Measurements from ENCODE around the gene GRB10.

GRB10 gene

DNA sequence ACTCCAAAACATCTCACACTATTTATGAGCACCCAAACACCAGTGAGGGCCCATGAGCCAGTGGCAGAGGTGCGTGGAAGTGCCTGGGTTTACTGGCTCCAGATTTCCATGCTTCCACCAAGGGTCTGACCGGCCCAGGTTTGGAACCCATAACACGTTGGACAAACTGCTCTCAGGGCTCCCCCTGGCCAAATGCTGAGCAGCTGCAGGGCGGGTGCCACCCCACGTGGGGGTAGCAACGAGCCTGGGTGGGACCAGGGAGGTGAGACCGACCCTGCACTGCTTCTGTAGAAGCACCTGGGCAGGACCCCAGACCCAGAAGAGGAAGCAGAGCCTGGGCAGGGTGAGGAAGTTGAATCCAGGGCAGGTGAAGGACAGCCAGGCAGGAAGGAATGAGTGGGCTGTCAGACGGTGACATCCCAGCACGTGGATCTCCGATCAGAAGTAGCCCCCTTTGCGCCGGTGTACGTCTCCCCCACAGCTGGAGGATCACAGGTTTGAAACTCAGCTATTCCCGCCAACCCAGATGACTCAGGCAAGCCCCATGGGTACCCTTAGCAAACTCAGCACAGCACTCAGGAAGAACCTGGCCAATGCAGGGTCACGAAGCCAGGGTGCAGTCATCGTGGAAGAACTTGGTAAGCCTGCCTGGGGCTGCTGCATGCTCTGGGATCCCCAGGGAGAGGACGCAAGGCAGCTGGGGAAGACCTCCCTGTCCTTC, 117.1 kb downstream of the GRB10 start:
- ATAC-seq: no peak
- TF ChIP-seq CSDC2 (CRISPR knock-in tag; IDR thresholded peaks at IDR 0.05) (no peak), ZNF70 (CRISPR knock-in tag; IDR thresholded peaks at IDR 0.05) (no peak), ZFP30 (CRISPR knock-in tag; IDR thresholded peaks at IDR 0.05) (no peak), ZNF8 (CRISPR knock-in tag; IDR thresholded peaks at IDR 0.05) (no peak), RARB (CRISPR knock-in tag; IDR thresholded peaks at IDR 0.05) (no peak), ZC3H10 (CRISPR knock-in tag; IDR thresholded peaks at IDR 0.05) (no peak), TSHZ2 (CRISPR knock-in tag; IDR thresholded peaks at IDR 0.05) (no peak), ARNTL (CRISPR knock-in tag; IDR thresholded peaks at IDR 0.05; ENCODE audit: borderline replicate concordance, low read depth) (no peak), GLIS3 (CRISPR knock-in tag; IDR thresholded peaks at IDR 0.05) (no peak), SNAI2 (CRISPR knock-in tag; IDR thresholded peaks at IDR 0.05) (no peak), ESRRG (CRISPR knock-in tag; IDR thresholded peaks at IDR 0.05) (no peak), ZNF565 (CRISPR knock-in tag; conservative IDR thresholded peaks at IDR 0.05; ENCODE audit: low read depth) (no peak), PATZ1 (CRISPR knock-in tag; IDR thresholded peaks at IDR 0.05; ENCODE audit: borderline replicate concordance) (no peak), TCF4 (CRISPR knock-in tag; IDR thresholded peaks at IDR 0.05; ENCODE audit: borderline replicate concordance) (no peak), ISL1 (CRISPR knock-in tag; IDR thresholded peaks at IDR 0.05) (no peak), OSR1 (CRISPR knock-in tag; IDR thresholded peaks at IDR 0.05) (no peak), TOX (CRISPR knock-in tag; IDR thresholded peaks at IDR 0.05; ENCODE audit: borderline replicate concordance) (no peak), PPARA (CRISPR knock-in tag; IDR thresholded peaks at IDR 0.05; ENCODE audit: borderline replicate concordance) (no peak), POU6F1 (CRISPR knock-in tag; IDR thresholded peaks at IDR 0.05; ENCODE audit: borderline replicate concordance, low read depth) (no peak), BACH2 (CRISPR knock-in tag; IDR thresholded peaks at IDR 0.05; ENCODE audit: borderline replicate concordance) (no peak)

DNA sequence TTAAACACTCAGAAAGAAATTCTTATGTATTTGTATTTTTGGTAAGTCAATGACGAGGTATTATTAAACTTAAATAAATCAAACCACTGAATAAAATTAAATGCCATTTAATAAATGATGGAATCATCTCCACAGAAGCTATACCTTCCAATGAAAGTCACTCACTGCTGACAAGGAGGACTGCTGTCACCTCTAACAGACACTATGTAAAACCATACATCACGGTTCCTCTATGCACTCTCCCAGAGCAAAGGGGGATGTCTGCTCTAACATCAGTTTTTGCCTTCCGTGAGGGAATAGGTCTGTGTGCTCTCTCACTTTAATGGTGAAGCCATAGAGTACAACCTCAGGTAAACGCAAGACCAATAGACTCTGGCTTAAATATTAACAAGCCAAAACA, 117.8 kb downstream of the GRB10 start:
- ATAC-seq: no peak
- TF ChIP-seq CSDC2 (CRISPR knock-in tag; IDR thresholded peaks at IDR 0.05): no peak

GRCh38 chr7:50664461-50664922, 118.2 kb downstream of the GRB10 start:
- TF ChIP-seq ZC3H10 (CRISPR knock-in tag; IDR thresholded peaks at IDR 0.05): no peak
- no peak for TF ChIP-seq OSR1 (CRISPR knock-in tag; IDR thresholded peaks at IDR 0.05)
- no peak for TF ChIP-seq ZNF70 (CRISPR knock-in tag; IDR thresholded peaks at IDR 0.05)
- no peak for TF ChIP-seq ZNF8 (CRISPR knock-in tag; IDR thresholded peaks at IDR 0.05)
- TF ChIP-seq PPARA (CRISPR knock-in tag; IDR thresholded peaks at IDR 0.05; ENCODE audit: borderline replicate concordance): no peak
- TF ChIP-seq ARNTL (CRISPR knock-in tag; IDR thresholded peaks at IDR 0.05; ENCODE audit: borderline replicate concordance, low read depth): no peak
- no peak for ATAC-seq

- no peak for ATAC-seq
- TF ChIP-seq ZC3H10 (CRISPR knock-in tag; IDR thresholded peaks at IDR 0.05): no peak
- no peak for TF ChIP-seq BACH2 (CRISPR knock-in tag; IDR thresholded peaks at IDR 0.05; ENCODE audit: borderline replicate concordance)
- no peak for TF ChIP-seq ISL1 (CRISPR knock-in tag; IDR thresholded peaks at IDR 0.05)
- TF ChIP-seq ESRRG (CRISPR knock-in tag; IDR thresholded peaks at IDR 0.05): no peak
- no peak for TF ChIP-seq GLIS3 (CRISPR knock-in tag; IDR thresholded peaks at IDR 0.05)
- no peak for TF ChIP-seq CSDC2 (CRISPR knock-in tag; IDR thresholded peaks at IDR 0.05)
- TF ChIP-seq RARB (CRISPR knock-in tag; IDR thresholded peaks at IDR 0.05): no peak
- TF ChIP-seq TOX (CRISPR knock-in tag; IDR thresholded peaks at IDR 0.05; ENCODE audit: borderline replicate concordance): no peak
- TF ChIP-seq ZNF70 (CRISPR knock-in tag; IDR thresholded peaks at IDR 0.05): no peak
- no peak for TF ChIP-seq PATZ1 (CRISPR knock-in tag; IDR thresholded peaks at IDR 0.05; ENCODE audit: borderline replicate concordance)
- no peak for TF ChIP-seq SNAI2 (CRISPR knock-in tag; IDR thresholded peaks at IDR 0.05)
- TF ChIP-seq PPARA (CRISPR knock-in tag; IDR thresholded peaks at IDR 0.05; ENCODE audit: borderline replicate concordance): no peak
- TF ChIP-seq TCF4 (CRISPR knock-in tag; IDR thresholded peaks at IDR 0.05; ENCODE audit: borderline replicate concordance): no peak
Measured at GRCh38 chr7:50663396-50664102, 119.1 kb downstream of the GRB10 start.
